ENCODE data around the gene NOS3. TPM values are rescaled to one million over a fixed set of nuclear protein-coding genes. Genes with fewer than 3 reads are reported as not detected.

NOS3 gene
- total RNA-seq, 1 donor from 2014 or later = 26.6 TPM

DNA sequence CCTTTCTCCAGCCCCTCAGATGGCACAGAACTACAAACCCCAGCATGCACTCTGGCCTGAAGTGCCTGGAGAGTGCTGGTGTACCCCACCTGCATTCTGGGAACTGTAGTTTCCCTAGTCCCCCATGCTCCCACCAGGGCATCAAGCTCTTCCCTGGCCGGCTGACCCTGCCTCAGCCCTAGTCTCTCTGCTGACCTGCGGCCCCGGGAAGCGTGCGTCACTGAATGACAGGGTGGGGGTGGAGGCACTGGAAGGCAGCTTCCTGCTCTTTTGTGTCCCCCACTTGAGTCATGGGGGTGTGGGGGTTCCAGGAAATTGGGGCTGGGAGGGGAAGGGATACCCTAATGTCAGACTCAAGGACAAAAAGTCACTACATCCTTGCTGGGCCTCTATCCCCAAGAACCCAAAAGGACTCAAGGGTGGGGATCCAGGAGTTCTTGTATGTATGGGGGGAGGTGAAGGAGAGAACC, 2.1 kb downstream of the NOS3 start:
- intact Hi-C loops (cut with DNase I) = no loop called here
- ATAC-seq (peak; percentile 50), DNase-seq (ENCODE audit: low spot score) (no peak)

DNA sequence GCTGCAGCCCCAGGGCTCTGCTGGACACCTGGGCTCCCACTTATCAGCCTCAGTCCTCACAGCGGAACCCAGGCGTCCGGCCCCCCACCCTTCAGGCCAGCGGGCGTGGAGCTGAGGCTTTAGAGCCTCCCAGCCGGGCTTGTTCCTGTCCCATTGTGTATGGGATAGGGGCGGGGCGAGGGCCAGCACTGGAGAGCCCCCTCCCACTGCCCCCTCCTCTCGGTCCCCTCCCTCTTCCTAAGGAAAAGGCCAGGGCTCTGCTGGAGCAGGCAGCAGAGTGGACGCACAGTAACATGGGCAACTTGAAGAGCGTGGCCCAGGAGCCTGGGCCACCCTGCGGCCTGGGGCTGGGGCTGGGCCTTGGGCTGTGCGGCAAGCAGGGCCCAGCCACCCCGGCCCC, 2.7 kb downstream of the NOS3 start:
- ATAC-seq (peak; percentile 33), DNase-seq (ENCODE audit: low spot score) (no peak)
- intact Hi-C loops (cut with DNase I) = no loop called here

DNA sequence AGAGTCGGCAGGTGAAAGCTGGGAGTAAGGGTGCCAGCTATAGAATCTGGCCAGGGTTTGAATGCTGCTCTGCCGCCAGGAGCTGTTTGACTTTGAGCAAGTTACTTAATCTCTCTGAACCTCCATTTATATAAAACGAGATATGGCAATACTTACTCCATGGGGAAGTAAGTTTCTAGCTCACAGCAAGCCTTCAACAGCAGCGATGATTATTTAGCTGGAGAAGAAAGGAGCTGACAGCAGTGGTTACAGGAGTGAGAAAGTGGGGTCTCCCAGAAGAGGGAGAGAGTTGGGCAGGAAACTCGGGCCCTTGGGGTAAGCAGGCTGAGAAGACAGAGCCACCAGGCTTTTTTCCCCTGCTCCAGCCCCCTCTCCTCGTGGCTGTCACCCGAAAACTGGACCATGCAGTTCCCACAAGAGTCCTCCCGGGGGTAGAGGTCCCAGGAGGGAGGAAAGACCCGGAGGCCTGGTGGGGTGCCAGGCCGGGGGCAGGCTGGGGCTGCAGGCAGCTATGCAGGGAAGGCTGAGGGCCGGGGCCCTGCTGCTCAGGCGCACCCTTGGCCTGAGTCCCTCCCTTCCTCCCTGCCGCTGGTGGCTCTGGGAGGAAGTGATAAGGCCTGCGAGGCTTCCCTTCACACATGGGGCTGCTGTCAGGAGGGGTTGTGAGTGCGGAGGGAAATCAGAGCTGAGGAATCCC, 3.5 kb downstream of the NOS3 start:
- DNase-seq (ENCODE audit: low spot score) (no peak), ATAC-seq (peak; percentile 54)
- intact Hi-C loops (cut with DNase I) = no loop called here

GRCh38 chr7:150994838-150995510, 4.2 kb downstream of the NOS3 start:
- ATAC-seq = no peak
- no peak for DNase-seq (ENCODE audit: low spot score)
- intact Hi-C loops (cut with DNase I) = no loop called here

- ATAC-seq (no peak), DNase-seq (ENCODE audit: low spot score) (no peak)
- intact Hi-C loops (cut with DNase I) = no loop called here
These were observed 5.7 kb downstream of the NOS3 start for GRCh38 chr7:150996376-150997074.

DNA sequence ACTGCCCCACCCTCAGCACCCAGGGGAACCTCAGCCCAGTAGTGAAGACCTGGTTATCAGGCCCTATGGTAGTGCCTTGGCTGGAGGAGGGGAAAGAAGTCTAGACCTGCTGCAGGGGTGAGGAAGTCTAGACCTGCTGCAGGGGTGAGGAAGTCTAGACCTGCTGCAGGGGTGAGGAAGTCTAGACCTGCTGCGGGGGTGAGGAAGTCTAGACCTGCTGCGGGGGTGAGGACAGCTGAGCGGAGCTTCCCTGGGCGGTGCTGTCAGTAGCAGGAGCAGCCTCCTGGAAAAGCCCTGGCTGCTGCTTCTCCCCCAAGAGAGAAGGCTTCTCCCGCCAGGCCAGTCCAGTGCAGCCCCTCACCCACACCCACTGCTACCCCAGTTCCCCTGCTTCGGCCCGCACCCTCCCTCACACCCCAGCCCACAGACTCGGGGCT, 6.3 kb downstream of the NOS3 start:
- intact Hi-C loops (cut with DNase I) = no loop called here
- DNase-seq (ENCODE audit: low spot score) (no peak), ATAC-seq (no peak)

DNA sequence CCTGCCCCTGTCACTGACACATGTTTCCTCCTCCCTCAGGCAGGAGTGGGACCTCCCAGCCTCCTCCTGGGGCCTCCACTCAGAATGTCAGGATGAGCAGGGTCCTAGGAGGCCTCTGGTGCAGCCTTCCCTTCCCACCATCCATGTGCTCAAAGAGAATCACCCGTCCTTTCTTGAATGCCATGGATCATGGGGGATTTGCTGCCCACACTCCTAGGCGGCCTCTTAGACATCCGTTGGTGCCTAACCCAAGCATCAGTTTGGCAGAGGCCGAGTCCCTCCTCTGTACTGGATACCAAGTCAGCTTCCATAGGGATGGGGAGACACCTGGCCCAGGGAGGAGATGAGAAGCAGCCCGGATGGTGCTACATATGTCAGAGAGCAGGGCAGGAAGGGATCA, 7.0 kb downstream of the NOS3 start:
- no peak for DNase-seq (ENCODE audit: low spot score)
- ATAC-seq = no peak
- intact Hi-C loops (cut with DNase I) = no loop called here

DNA sequence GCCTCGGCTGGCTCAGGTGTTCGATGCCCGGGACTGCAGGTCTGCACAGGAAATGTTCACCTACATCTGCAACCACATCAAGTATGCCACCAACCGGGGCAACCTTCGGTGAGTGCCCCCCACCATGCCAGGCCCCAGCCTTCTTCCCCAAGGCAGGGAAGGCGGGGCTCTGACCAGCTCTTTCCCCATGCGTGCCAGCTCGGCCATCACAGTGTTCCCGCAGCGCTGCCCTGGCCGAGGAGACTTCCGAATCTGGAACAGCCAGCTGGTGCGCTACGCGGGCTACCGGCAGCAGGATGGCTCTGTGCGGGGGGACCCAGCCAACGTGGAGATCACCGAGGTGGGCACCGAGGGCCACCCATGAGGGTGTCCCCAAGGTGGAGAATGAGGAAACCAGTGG, 7.5 kb downstream of the NOS3 start:
- no peak for ATAC-seq
- DNase-seq (ENCODE audit: low spot score) = no peak
- intact Hi-C loops (cut with DNase I) = no loop called here

DNA sequence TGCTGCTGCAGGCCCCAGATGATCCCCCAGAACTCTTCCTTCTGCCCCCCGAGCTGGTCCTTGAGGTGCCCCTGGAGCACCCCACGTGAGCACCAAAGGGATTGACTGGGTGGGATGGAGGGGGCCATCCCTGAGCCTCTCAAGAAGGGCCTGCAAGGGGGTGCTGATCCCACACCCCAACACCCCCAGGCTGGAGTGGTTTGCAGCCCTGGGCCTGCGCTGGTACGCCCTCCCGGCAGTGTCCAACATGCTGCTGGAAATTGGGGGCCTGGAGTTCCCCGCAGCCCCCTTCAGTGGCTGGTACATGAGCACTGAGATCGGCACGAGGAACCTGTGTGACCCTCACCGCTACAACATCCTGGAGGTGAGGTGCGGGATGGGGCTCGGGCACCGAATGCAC, 8.2 kb downstream of the NOS3 start:
- DNase-seq (ENCODE audit: low spot score) (no peak), ATAC-seq (no peak)
- intact Hi-C loops (cut with DNase I) = no loop called here

DNA sequence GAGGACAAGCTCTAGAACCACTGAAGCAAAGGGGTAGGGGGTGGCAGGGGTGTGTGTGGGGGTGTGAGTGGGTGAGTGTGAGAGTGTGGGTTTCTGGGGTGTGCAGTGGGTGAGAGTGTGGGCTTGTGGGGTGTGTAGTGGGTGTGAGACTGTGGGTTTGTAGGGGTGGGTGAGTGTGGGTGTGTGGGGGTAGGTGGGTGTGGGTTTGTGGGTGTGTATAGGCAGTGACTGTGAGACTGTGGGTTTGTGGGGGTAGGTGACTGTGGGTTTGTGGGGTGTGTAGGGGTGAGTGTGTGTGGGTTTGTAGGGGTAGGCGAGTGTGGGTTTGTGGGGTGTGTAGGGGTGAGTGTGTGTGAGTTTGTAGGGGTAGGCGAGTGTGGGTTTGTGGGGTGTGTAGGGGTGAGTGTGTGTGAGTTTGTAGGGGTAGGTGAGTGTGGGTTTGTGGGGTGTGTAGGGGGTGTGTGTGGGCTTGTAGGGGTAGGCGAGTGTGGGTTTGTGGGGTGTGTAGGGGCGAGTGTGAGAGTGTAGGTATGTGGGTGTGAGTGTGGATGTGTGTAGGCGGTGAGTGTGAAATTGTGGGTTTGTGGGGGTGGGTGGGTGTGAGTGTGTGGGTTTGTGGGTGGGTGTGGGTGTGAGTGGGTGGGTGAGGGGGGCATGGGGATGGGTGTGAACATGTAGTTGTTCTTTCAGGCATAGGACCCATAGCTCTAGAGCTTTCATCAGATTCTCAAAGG, 8.8 kb downstream of the NOS3 start:
- DNase-seq (ENCODE audit: low spot score) (no peak), ATAC-seq (no peak)
- intact Hi-C loops (cut with DNase I) = no loop called here

DNA sequence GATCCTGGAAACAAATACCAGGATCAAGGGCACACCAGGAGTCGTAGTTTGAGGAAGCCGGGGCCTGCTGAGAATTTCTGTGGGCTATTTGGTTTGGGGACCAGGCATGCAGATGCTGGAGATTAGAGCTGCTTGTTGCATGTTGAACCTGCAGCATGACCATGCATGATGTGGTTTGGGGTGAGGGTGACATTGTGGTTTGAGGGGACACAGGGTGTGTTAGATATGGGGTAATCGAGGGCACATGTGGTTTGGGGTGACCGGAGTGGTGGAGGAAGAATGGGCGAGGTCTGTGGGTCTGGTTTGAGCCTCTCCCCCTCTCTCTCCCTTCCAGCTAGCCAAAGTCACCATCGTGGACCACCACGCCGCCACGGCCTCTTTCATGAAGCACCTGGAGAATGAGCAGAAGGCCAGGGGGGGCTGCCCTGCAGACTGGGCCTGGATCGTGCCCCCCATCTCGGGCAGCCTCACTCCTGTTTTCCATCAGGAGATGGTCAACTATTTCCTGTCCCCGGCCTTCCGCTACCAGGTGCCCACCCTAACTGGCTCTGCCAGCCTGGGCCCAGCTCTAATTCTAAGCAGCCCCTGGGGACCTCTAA, 10.2 kb downstream of the NOS3 start:
- DNase-seq (ENCODE audit: low spot score) = no peak
- intact Hi-C loops (cut with DNase I) = no loop called here
- ATAC-seq = no peak

- DNase-seq (ENCODE audit: low spot score) (no peak), ATAC-seq (no peak)
- intact Hi-C loops (cut with DNase I) = no loop called here
These were observed 10.7 kb downstream of the NOS3 start for GRCh38 chr7:151001546-151001945.

DNA sequence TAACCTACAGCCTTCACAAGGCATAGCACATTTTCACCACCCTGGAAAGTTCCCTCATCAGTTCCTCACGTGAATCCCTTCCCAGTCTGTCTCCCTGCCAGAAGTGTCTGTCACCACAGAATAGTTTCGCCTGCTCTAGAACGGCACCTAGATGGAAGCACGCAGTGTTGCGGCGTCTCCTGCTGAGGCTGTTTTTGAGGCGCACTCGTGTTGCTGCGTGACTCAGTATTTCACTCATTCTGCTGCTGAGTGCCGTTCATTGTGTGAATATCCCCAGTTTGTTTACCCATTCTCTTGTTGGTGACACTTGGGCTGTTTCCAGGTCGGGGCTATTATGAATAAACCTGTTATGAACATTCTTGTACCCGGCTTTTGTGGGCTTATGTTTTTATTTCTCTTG, 12.8 kb downstream of the NOS3 start:
- intact Hi-C loops (cut with DNase I) = no loop called here
- DNase-seq (ENCODE audit: low spot score) (no peak), ATAC-seq (no peak)

DNA sequence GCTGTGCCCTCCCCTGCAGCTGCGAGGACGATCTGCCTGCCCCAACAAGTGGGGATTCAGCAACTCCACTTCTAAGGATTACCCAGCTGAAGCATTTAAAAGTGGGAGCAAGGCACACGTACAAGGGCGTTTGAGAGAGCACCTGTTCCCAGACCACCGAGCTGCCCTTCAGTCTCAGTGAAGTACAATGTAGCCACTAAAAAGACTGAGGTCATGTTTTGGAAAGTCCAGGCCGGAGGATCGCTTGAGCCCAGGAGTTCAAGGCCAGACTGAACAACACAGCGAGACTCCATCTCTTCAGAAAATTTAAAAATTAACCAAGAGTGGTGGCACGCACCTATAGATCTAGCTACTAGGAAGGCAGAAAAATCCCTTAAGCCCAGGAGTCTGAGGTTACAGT, 14.7 kb downstream of the NOS3 start:
- DNase-seq (ENCODE audit: low spot score) = no peak
- intact Hi-C loops (cut with DNase I) = no loop called here
- ATAC-seq = no peak

DNA sequence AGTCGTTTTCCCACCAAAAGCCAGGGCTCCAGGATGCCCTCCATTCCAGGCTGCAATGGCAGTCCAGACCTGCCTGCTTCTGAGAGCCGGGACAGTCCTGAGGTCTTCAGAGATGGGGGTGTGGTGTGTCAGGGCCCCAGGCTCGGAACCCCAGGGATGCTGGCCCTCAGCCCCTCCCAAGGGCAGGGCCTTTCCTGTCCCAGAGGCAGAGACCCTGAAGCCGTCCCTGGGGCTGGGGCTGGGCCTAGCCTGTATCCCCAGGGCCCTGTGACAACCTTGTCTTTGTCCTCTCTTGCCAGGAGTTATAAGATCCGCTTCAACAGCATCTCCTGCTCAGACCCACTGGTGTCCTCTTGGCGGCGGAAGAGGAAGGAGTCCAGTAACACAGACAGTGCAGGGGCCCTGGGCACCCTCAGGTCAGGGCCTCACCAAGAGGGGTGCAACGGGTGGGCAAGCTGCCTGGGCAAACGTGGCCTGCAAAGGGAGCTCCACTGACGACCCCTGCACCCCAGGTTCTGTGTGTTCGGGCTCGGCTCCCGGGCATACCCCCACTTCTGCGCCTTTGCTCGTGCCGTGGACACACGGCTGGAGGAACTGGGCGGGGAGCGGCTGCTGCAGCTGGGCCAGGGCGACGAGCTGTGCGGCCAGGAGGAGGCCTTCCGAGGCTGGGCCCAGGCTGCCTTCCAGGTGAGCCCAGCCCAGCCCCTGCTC, 15.9 kb downstream of the NOS3 start:
- intact Hi-C loops (cut with DNase I) = no loop called here
- DNase-seq (ENCODE audit: low spot score) = no peak
- ATAC-seq = no peak

- intact Hi-C loops (cut with DNase I) = no loop called here
- peak; percentile 8 for ATAC-seq
- DNase-seq (ENCODE audit: low spot score) = no peak
These were observed 16.7 kb downstream of the NOS3 start for GRCh38 chr7:151007469-151007898.

- intact Hi-C loops (cut with DNase I) = no loop called here
- ATAC-seq (peak; percentile 18), DNase-seq (ENCODE audit: low spot score) (no peak)
These were observed 17.3 kb downstream of the NOS3 start for GRCh38 chr7:151008143-151008510.

DNA sequence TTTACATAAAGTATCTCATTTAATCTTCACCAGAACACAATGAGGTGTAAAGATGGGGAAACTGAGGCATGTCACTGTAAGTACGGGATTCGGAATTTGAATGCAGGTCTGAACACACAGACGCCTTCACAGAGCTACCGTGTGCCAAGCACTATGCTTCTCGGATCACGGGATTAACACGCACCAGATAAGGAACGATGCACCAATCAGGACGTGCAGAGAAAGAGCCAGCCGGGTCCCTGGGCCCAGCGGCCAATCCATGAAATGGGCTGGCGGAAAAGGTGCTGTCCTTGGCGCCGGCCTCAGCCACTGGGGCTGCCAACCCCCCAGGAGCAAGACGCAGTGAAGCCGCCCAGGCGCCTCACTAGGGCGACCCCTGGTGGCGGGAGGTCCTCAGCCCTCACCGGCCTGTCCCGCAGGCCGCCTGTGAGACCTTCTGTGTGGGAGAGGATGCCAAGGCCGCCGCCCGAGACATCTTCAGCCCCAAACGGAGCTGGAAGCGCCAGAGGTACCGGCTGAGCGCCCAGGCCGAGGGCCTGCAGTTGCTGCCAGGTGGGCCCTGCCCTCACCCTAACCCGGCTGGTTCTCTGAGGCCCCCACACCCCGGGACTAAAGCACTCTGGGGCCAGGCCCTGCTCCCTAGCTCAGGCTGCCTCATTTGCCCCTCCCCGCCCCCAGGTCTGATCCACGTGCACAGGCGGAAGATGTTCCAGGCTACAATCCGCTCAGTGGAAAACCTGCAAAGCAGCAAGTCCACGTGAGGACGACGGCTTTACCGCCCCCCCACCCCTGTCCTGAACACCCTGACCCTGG, 17.9 kb downstream of the NOS3 start:
- intact Hi-C loops (cut with DNase I) = no loop called here
- peak; percentile 77 for DNase-seq (ENCODE audit: low spot score)
- ATAC-seq = peak; percentile 72
